ENCODE data around the gene CCDC97. TPM values are rescaled to one million over a fixed set of nuclear protein-coding genes. Genes with fewer than 3 reads are reported as not detected.

Gene CCDC97
- total RNA-seq, 2 experiments from 2014 or later = 50.4 to 51.7 TPM

- Mint-ChIP-seq H3K4me3 (peak within 1 kb of the TSS; percentile 99), H3K27ac (peak within 1 kb of the TSS; percentile 95), H3K27me3 (no peaks in the 10 kb centered on the region), H3K36me3 (ENCODE audit: low read depth) (peaks cover 41% of the 10 kb centered on the region), H3K4me1 (peaks cover 64% of the 10 kb centered on the region), H3K9me3 (peaks cover 2% of the 10 kb centered on the region)
- CTCF ChIA-PET = interaction anchor here (0.6 to 3.2 kb wide), 8 partner anchors 11 to 719 kb away, joined by 3 to 31 read pairs (median 4); partner anchors contain the start of genes B9D2 and HNRNPUL1
- POLR2A ChIA-PET = interaction anchor here (0.6 kb wide), 1 partner anchor 10 kb away, joined by 3 read pairs; the partner anchor contains the start of gene B9D2
- DNase-seq = peak; percentile 92
These were observed 43.7 kb downstream of the CCDC97 start, which contains the start of gene TGFB1 for GRCh38 chr19:41353466-41354342. Gene TGFB1 (minus strand): TSS chr19:41353922. CDS start chr19:41353044, 878 bp downstream.

GRCh38 chr19:41354343-41354953 lies 44.5 kb downstream of the CCDC97 start:
- no peak for DNase-seq
- H3K4me3 Mint-ChIP-seq = peak overlapping the region; percentile 99
- H3K4me1 Mint-ChIP-seq = peaks cover 62% of the 10 kb centered on the region
- peaks cover 33% of the 10 kb centered on the region for H3K36me3 Mint-ChIP-seq (ENCODE audit: low read depth)
- CTCF ChIA-PET = interaction anchor here (3.1 kb wide), 1 partner anchor 10 kb away, joined by 30 read pairs; the partner anchor contains the start of gene B9D2
- no peaks in the 10 kb centered on the region for H3K27me3 Mint-ChIP-seq
- H3K9me3 Mint-ChIP-seq = no peaks in the 10 kb centered on the region
- H3K27ac Mint-ChIP-seq = peak overlapping the region; percentile 97
- POLR2A ChIA-PET = no interaction called here

- peak overlapping the region; percentile 62 for H3K4me3 Mint-ChIP-seq
- peaks cover 61% of the 10 kb centered on the region for H3K4me1 Mint-ChIP-seq
- POLR2A ChIA-PET = interaction anchor here (0.8 to 1.2 kb wide), 2 partner anchors 9 to 28 kb away, joined by 4 to 5 read pairs; partner anchors contain the start of gene B9D2
- DNase-seq = no peak
- H3K27me3 Mint-ChIP-seq = no peaks in the 10 kb centered on the region
- no peaks in the 10 kb centered on the region for H3K9me3 Mint-ChIP-seq
- peaks cover 33% of the 10 kb centered on the region for H3K36me3 Mint-ChIP-seq (ENCODE audit: low read depth)
- CTCF ChIA-PET = interaction anchor here (3.1 kb wide), 1 partner anchor 10 kb away, joined by 30 read pairs; the partner anchor contains the start of gene B9D2
- peak overlapping the region; percentile 97 for H3K27ac Mint-ChIP-seq
These were observed 45.1 kb downstream of the CCDC97 start for GRCh38 chr19:41355035-41355434.

GRCh38 chr19:41355802-41356201 lies 45.8 kb downstream of the CCDC97 start:
- ChIA-PET CTCF (interaction anchor here (0.7 to 3.1 kb wide), 2 partner anchors 9 to 93 kb away, joined by 3 to 30 read pairs; partner anchors contain the start of gene B9D2), POLR2A (interaction anchor here (0.8 to 1.2 kb wide), 2 partner anchors 8 to 28 kb away, joined by 4 to 5 read pairs; partner anchors contain the start of gene B9D2)
- Mint-ChIP-seq H3K36me3 (ENCODE audit: low read depth) (peaks cover 33% of the 10 kb centered on the region), H3K4me3 (peak overlapping the region; percentile 62), H3K27me3 (no peaks in the 10 kb centered on the region), H3K9me3 (no peaks in the 10 kb centered on the region), H3K27ac (peak overlapping the region; percentile 97), H3K4me1 (peaks cover 58% of the 10 kb centered on the region)
- no peak for DNase-seq

- H3K27me3 Mint-ChIP-seq = no peaks in the 10 kb centered on the region
- H3K9me3 Mint-ChIP-seq = no peaks in the 10 kb centered on the region
- ChIA-PET CTCF (interaction anchor here (0.6 to 3.1 kb wide), 4 partner anchors 8 to 213 kb away, joined by 3 to 30 read pairs (median 4); partner anchors contain the start of gene B9D2), POLR2A (no interaction called here)
- H3K27ac Mint-ChIP-seq = peak overlapping the region; percentile 97
- peak; percentile 59 for DNase-seq
- H3K36me3 Mint-ChIP-seq (ENCODE audit: low read depth) = peaks cover 25% of the 10 kb centered on the region
- peaks cover 56% of the 10 kb centered on the region for H3K4me1 Mint-ChIP-seq
- H3K4me3 Mint-ChIP-seq = peak overlapping the region; percentile 60
These were observed 47.2 kb downstream of the CCDC97 start for GRCh38 chr19:41356984-41357739.

- ChIA-PET POLR2A (interaction anchor here (0.6 kb wide), 1 partner anchor 58 kb away, joined by 3 read pairs; no protein-coding TSS in a partner anchor), CTCF (no interaction called here)
- H3K4me1 Mint-ChIP-seq = peaks cover 61% of the 10 kb centered on the region
- H3K9me3 Mint-ChIP-seq = no peaks in the 10 kb centered on the region
- H3K4me3 Mint-ChIP-seq = peak overlapping the region; percentile 60
- peaks cover 28% of the 10 kb centered on the region for H3K36me3 Mint-ChIP-seq (ENCODE audit: low read depth)
- H3K27ac Mint-ChIP-seq = peak overlapping the region; percentile 97
- DNase-seq = no peak
- H3K27me3 Mint-ChIP-seq = no peaks in the 10 kb centered on the region
These were observed 47.8 kb downstream of the CCDC97 start for GRCh38 chr19:41357746-41358145.

- no peak for DNase-seq
- ChIA-PET POLR2A (no interaction called here), CTCF (interaction anchor here (1.9 kb wide), 1 partner anchor 8 kb away, joined by 8 read pairs; no protein-coding TSS in a partner anchor)
- H3K27me3 Mint-ChIP-seq = no peaks in the 10 kb centered on the region
- peaks cover 28% of the 10 kb centered on the region for H3K36me3 Mint-ChIP-seq (ENCODE audit: low read depth)
- H3K27ac Mint-ChIP-seq = peak overlapping the region; percentile 71
- no peaks in the 10 kb centered on the region for H3K9me3 Mint-ChIP-seq
- H3K4me3 Mint-ChIP-seq = no peak overlapping the region
- H3K4me1 Mint-ChIP-seq = peaks cover 69% of the 10 kb centered on the region
These were observed 49.8 kb downstream of the CCDC97 start for GRCh38 chr19:41359741-41360140.

GRCh38 chr19:41362143-41362847 lies 52.3 kb downstream of the CCDC97 start:
- H3K9me3 Mint-ChIP-seq = no peaks in the 10 kb centered on the region
- DNase-seq = no peak
- H3K4me1 Mint-ChIP-seq = peaks cover 54% of the 10 kb centered on the region
- CTCF ChIA-PET = interaction anchor here (0.6 kb wide), 2 partner anchors 118 to 449 kb away, joined by 3 read pairs; no protein-coding TSS in a partner anchor
- H3K36me3 Mint-ChIP-seq (ENCODE audit: low read depth) = peaks cover 15% of the 10 kb centered on the region
- H3K4me3 Mint-ChIP-seq = peak overlapping the region; percentile 95
- H3K27ac Mint-ChIP-seq = peak overlapping the region; percentile 99
- H3K27me3 Mint-ChIP-seq = no peaks in the 10 kb centered on the region
- POLR2A ChIA-PET = no interaction called here

- peaks cover 14% of the 10 kb centered on the region for H3K36me3 Mint-ChIP-seq (ENCODE audit: low read depth)
- no peak for DNase-seq
- no peaks in the 10 kb centered on the region for H3K27me3 Mint-ChIP-seq
- H3K27ac Mint-ChIP-seq = peak overlapping the region; percentile 99
- CTCF ChIA-PET = interaction anchor here (1.1 to 4.1 kb wide), 5 partner anchors 8 to 134 kb away, joined by 3 to 31 read pairs (median 4); partner anchors contain the start of gene TGFB1
- no peaks in the 10 kb centered on the region for H3K9me3 Mint-ChIP-seq
- H3K4me1 Mint-ChIP-seq = peaks cover 46% of the 10 kb centered on the region
- POLR2A ChIA-PET = interaction anchor here (0.7 to 1.4 kb wide), 2 partner anchors 8 to 10 kb away, joined by 3 to 5 read pairs; no protein-coding TSS in a partner anchor
- H3K4me3 Mint-ChIP-seq = peak overlapping the region; percentile 95
These were observed 53.4 kb downstream of the CCDC97 start for GRCh38 chr19:41363371-41363752.

- DNase-seq = peak; percentile 99
- Mint-ChIP-seq H3K4me1 (peaks cover 41% of the 10 kb centered on the region), H3K9me3 (no peaks in the 10 kb centered on the region), H3K4me3 (peak within 1 kb of the TSS; percentile 95), H3K27ac (peak within 1 kb of the TSS; percentile 99), H3K36me3 (ENCODE audit: low read depth) (peaks cover 14% of the 10 kb centered on the region), H3K27me3 (no peaks in the 10 kb centered on the region)
- POLR2A ChIA-PET = interaction anchor here (0.7 to 1.4 kb wide), 3 partner anchors 8 to 34 kb away, joined by 3 to 5 read pairs (median 4); no protein-coding TSS in a partner anchor
- CTCF ChIA-PET = interaction anchor here (0.7 to 4.1 kb wide), 9 partner anchors 8 to 135 kb away, joined by 3 to 31 read pairs (median 4); partner anchors contain the start of gene TGFB1
These were observed 54.0 kb downstream of the CCDC97 start, which contains the start of gene B9D2 for GRCh38 chr19:41363753-41364523. Gene B9D2 (minus strand): TSS chr19:41364149. CDS start chr19:41363519, 630 bp downstream.
